GM19238 (cell line): Measurements from ENCODE around the gene WBP1L.
"Not testable (repeated sequence)": the region's sequence is repeated elsewhere in the genome, so short reads cannot be mapped to it uniquely, and the experiment has no call there.

ENCODE experiments used
- DNase-seq: peaks from one replicate; pipeline ENCODE4 v3.0.0; 2011; ENCODE audit warnings: low spot score; ENCODE audit not compliant: insufficient read length

The WBP1L gene

GRCh38 chr10:102758240-102758932, 14.6 kb downstream of the WBP1L start:
- DNase-seq = no peak

GRCh38 chr10:102758933-102759262, 15.2 kb downstream of the WBP1L start:
- DNase-seq = not testable (repeated sequence)

GRCh38 chr10:102759497-102760210, 15.9 kb downstream of the WBP1L start:
- DNase-seq = no peak

- no peak for DNase-seq
These were observed 18.2 kb downstream of the WBP1L start for GRCh38 chr10:102761981-102762380.

- no peak for DNase-seq
These were observed 18.8 kb downstream of the WBP1L start for GRCh38 chr10:102762401-102763015.

GRCh38 chr10:102763037-102763607, 19.4 kb downstream of the WBP1L start:
- DNase-seq = no peak

GRCh38 chr10:102764470-102765161, 20.9 kb downstream of the WBP1L start:
- DNase-seq = no peak

- DNase-seq = no peak
These were observed 21.6 kb downstream of the WBP1L start for GRCh38 chr10:102765336-102765735.

- DNase-seq = no peak
These were observed 23.8 kb downstream of the WBP1L start for GRCh38 chr10:102767428-102768160.

GRCh38 chr10:102769375-102770107, 25.8 kb downstream of the WBP1L start:
- DNase-seq = no peak

GRCh38 chr10:102770108-102770482, 26.3 kb downstream of the WBP1L start:
- DNase-seq = no peak

- DNase-seq = no peak
These were observed 27.0 kb downstream of the WBP1L start for GRCh38 chr10:102770792-102771191.

- DNase-seq = no peak
These were observed 29.6 kb downstream of the WBP1L start for GRCh38 chr10:102773320-102773719.

GRCh38 chr10:102773986-102774385, 30.2 kb downstream of the WBP1L start:
- no peak for DNase-seq

- DNase-seq = no peak
These were observed 31.6 kb downstream of the WBP1L start for GRCh38 chr10:102775201-102775934.

GRCh38 chr10:102775935-102776669, 32.4 kb downstream of the WBP1L start:
- DNase-seq = no peak

GRCh38 chr10:102776779-102777456, 33.2 kb downstream of the WBP1L start:
- DNase-seq = no peak

GRCh38 chr10:102777711-102778453, 34.1 kb downstream of the WBP1L start:
- DNase-seq = no peak
